Stimulated activated CD4-positive, alpha-beta T cell treated with anti-CD3 and anti-CD28 coated beads, Interleukin-15, amount 100 ng/mL, for 48 hours (primary cell): Measurements from ENCODE around the gene CCR7.
A peak's percentile ranks its signal among the peaks of the same experiment; 100 is the strongest.

ENCODE experiments used
- DNase-seq, 2 donors: peaks; one replicate each; pipeline ENCODE4 v3.0.0-alpha.2; 2020; ENCODE audit warnings: low read depth in 2 of 2

CCR7 gene, protein sequence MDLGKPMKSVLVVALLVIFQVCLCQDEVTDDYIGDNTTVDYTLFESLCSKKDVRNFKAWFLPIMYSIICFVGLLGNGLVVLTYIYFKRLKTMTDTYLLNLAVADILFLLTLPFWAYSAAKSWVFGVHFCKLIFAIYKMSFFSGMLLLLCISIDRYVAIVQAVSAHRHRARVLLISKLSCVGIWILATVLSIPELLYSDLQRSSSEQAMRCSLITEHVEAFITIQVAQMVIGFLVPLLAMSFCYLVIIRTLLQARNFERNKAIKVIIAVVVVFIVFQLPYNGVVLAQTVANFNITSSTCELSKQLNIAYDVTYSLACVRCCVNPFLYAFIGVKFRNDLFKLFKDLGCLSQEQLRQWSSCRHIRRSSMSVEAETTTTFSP

DNA sequence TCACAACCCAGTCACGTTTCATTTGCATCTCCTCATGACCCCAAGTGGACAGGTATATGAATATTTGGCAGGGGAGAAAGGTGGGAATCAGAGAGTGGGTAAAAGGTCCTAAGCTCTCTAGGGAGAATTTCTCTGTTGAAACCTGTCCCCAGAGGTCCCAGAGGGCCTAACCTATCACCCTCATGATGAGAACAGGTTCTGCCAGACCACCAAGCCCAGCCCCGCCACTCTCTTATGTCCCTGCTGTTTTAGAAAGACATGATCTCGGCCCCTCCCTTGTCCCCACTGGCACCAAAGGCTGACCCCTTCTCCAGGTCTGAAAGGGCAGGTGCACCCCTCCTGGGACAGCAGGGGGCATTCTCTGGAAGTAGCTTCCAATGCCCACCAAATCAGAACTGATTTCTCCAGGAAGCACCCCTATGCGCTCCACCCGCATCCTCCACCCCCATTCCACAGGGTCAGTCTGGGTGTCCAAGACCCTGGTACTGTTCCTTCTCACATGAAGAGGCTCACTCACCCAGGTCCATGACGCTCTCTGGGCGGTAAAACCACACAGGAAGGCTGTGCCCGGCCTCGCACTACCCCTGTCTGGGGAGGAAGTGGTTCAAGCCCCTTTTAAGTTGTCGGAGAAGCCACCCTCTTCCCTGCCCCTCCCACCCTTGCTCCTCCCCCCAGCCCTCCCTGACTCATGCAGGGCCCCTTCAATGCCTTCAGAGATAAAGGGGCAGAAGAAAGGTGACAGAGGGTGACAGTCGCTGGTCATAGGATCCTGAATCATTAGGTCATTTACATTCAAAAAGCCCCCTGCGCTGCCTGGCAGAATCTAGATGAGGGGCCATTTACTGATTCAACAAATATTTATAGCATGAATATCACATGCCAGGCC, at the start of gene CCR7:
TSS of gene CCR7 (minus strand) at position 590 of the 886 bp plus-strand sequence. CDS start at position 527, 63 bp downstream.
- peak; percentile 77 to 78 for DNase-seq

DNA sequence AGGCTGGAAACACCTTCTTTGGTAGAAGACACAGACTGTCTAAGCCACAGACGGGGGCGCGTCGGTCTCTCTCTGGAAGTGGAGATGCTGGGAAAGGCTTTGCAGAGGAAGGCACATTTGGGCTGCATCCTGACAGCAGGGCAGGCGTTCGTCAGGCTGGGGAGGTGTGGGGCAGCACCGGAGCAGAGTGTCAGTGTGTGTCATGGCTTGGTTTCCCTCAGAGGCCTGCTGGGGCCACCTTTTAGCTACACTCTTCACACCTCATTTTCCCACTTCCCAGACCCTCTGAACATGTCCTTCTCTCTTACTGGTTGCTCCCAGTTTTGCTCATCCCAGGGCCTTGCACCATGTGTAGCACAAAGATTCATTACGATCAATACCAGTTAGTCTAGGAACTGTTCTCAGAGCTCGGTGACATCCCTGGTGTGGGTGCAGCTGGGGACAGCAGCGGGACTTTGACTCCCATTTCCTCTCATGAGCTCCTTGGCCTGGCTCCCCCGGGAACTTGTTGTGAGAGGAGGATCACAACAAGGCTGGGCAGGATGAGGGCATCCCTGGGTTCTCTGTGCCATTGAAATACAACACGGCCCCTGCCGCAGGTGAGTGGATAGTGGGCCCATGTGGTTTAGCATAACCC, 49.3 kb upstream of the CCR7 start:
- DNase-seq: no peak

DNA sequence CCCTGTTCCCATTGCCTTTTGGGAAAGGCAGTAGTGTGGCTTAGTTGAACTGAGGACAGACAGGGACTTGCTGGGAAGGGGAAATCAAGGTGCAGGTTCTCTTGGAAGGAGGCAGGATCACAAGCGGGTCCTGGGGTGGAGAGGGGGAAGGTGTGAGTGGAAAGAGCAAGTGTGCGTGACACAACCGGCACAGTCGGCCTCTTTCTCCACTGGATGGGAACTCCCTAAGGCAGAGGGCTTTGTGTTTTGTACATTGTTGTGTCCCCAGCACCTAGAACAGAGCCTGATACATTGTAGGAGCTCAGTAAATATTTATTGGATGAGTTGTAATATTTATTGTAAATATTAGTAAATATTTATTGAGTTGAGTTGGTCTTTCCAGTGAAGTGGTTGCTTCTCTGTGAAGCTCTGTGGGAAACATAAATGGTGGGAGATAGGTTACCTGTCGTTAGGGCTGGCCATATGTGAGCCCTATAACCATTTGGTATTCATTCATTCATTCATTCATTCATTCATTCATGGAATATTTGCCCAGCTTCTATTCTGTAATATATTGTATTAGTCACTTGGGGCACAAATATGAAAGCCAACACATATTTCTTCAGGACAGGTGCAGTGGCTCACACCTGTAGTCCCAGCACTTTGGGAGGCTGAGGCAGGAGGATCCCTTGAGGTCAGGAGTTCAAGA, 48.3 kb upstream of the CCR7 start:
- DNase-seq: no peak

DNA sequence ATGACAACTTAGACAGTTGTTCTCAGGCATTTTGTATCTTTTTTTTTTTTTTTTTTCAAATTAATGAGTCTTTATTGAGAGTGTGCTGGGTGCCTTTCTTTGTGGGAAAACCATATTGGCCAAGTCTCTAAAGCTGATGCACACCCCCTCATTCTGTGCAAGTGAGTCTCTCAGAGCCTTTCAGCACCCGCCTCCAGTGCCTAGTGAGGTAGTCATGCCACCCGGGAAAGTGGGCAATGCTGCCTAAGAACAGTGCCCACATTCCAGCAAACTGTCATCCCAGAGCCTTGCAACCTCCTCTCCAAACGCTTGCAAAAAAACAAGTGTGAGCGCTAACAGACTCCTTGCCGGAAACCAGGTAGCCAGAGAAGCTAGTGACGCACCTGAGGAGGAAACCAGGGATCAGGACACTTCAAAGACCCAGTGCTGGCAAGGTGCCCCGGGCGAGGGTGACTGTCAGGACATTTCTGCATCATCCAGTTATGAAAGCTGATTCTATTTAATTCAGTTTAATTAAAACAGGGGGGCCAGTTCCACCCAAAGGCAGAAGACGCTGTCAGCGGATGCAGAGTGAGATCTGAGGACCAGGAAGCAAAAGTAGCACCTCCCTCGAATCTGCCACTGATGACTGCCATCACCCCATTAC, 47.5 kb upstream of the CCR7 start:
- DNase-seq: peak in 1 of 2 donors; percentile 47

DNA sequence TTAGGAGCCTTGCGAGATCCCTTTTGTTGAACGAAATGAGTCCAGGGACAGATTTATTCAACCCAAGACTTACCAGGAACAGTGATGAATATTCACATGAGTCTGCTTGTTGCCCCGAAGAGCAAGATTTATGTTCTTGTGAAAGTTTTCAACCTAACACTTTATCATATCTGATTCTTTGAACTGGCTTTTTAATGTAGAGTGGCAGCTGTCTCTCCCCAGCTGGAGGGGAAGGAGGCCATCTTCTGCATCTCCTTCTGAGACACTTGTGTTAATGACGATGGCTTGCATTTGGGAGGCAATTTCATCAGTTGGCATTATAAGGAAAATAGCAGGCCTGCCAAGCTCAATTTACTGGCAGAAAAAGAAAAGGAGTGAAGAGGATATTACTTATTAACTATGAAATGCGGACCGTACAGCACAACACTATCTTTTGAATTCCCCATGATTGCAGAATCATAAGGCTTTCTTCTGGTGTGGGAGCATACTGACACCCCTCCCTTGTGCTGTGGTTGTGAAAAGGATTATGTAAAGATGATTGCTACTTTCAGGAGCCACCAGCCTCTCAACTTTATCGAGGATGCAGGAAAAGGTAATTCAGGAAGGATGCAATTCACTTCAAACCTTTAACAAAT, 46.7 kb upstream of the CCR7 start:
- no peak for DNase-seq

DNA sequence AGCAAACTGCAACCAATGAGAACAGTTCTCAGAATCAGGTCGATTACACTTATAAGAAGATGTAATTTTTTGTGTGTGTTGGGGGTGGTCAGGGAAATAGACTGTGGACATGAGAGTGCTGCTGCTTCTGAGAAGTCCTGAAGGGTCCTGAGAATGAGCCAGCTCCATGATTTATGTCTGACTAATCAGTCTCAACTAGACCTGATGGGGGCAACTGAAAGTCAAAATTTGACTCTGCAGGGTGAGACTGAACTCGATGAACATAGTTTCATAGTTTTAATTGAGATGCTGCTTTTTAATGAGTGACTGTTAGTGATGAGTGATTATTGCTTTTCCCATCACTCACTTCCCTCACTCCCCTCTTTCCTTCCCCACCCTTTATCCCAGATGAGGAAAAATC, 45.1 kb upstream of the CCR7 start:
- DNase-seq: no peak

DNA sequence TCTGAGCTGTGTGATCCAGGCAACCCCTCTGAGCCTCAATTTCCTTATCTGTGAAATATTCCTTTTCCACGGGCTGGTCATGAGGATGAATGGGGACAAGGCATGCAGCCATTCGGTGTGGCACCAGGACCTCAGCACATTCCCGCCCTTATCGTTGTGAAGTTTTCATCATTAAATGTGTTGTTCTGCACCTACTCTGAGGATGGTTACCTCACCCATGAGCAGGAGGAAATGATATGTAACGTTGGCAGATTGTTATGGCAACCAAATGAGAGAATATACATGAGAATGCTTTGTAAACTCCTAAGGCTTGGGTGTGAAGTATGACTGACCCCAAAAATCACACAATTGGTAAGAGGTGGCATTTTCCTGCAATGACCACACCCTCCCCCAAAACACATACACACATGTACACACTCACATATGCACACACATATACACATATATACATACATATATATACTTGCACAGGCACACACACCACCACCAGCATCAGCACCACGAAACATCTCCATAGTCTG, 42.8 kb upstream of the CCR7 start:
- DNase-seq: no peak

DNA sequence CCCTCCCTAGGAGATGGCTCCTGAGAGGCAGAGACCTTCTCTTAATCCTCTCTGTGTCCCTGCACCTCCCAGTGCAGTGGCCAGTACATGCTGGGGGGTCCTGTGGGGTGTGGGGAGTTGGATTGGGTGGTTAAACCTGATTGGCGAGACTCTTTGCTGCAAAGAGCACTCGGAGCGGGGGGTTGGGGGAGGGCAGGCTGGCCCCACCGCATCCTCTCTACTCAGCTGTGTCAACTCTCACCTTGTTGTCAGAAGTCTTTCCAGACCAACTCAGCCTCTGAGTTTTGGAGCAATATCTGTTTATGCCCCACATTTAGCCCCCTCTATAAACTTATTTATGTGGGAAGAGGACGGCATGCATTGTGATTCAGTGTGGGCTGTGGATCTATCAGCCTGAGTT, 42.4 kb upstream of the CCR7 start:
- DNase-seq: no peak

DNA sequence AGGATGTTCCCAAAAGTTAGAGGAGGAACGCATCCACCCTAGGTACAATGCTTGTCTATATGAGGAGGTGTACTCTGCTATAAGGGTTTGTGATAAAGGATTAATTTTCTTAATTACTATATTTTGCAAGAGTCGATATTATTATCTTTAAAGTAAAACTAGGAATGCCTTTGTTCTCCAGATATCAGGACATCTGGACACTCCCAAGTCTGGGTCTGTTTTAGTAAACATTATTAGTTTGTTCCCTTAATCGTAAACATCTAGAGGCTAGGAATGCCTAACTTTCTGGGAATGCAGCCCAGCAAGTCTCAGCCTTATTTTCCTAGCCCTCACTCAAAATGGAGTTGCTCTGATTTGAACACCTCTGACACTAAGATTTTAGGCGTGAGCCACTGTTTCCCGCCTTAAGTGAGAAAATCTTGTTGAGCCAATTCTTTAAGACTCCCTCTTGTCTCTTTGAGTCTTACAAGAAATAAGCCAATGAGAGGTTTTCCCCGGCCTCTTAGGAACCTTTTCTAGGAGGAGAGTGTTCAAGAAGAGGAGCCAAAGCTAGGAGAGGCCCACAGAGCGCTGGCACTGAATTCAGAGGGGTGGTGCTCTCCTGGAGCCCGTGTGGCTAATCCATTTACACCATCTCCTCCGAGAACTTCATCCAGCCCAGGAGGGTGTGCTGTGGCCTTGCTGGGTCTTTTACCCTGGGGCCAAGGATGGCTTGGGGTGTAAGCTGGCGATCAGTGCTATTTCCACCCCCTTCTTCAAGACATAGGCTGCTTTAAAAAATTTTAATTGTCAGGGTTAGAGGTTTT, 41.5 kb upstream of the CCR7 start:
- no peak for DNase-seq

DNA sequence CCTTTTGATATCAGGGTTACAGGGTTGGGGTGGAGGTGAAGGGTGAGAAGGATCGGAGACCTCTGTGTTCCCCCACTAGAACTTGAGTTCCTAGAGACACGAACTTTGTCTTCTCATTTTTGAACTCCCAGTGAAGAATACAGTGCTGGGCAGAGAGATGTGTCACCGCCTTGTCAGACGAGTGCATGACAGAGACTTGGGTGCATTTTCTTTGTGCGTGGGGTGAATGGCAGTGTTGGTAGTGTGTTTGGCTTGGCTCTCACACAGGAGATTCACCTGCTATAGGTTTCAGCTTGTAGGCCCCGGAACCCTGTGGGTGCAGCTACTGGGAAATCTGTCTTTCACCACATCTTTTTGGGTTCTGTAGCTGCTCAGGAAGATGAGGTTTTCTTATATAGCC, 40.0 kb upstream of the CCR7 start:
- DNase-seq: peak; percentile 64 to 71

DNA sequence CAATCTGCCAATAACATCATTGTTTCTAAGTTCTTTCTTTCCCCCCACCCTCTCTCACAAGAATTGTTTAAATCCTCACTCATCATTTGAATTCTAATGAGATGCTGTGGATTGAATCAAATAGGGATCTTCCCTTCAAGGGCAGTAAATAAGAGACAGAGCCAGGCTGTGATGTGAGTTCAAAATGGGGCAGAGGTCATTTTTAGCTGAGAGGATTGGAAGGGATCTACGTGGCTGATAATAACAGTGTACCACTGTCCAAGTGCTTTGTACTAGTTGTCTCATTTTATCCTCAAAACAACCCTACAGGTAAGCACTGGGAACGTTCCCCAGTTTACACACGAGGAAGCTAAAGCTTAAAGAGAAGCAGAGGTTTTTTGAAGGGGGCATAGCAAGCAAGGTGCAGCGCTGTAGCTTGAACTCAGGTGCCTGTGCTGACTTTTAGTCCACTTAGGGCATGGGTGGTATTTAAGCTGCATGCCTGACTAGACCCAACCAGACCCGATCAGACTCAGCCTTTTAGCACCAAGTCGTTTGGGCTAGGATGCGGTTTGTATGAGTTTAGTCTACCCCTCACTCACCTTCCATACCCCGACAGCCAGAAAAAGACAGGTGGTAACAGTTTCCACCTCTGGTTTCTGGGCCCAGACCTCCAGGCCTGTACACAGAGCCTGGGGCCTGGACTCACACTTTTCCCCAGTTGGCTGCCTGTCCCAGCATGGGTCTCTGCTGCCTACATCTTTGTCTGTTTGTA, 39.2 kb upstream of the CCR7 start:
- no peak for DNase-seq

DNA sequence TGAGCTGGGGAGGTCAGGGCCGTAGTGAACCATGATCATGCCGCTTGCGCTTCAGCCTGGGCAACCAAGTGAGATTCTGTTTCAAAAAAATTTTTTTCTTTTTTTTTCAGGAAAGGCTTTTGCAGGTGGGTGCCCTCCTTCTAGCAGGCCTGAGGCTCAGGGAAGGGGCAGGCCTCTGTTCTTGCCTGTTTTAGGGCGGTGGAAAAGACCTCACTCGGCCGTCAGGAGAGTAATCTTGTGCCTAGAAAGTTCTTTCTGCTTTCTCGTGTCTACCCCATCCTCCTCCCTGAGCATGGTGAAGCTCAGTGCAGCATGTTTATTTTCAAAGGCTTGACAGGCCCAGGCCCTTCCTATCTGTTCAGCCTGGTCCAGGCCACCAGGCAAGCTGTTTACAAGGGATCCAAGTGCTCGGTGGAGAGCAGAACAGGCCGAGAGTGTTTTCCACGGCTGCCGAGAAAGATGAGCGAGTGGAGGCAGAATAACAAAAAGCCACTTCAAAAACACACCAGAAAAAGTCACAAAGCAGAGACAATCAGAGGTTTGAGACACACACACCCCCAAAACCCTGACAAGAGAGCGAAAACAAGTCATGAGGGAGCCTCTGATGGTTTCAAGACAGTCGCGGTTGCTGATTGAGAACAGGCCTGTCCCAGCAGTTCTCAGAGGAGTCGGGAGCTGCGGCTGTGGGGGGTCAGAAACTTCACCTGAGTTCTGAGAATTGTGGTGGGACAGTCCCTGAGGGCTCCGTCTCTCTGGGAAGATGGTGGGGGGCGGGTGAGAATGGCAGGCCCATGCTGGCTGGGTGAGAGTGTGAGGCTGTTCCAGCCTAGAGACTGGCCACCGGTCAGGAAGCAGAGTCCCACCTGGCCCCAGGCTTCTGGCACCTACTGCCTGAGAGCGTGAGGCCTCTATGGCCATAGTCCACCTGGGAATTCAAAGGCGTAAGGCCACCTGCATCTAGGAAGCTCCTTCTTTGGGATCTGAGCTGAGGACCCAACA, 37.5 kb upstream of the CCR7 start:
- DNase-seq: peak; percentile 74 to 75

DNA sequence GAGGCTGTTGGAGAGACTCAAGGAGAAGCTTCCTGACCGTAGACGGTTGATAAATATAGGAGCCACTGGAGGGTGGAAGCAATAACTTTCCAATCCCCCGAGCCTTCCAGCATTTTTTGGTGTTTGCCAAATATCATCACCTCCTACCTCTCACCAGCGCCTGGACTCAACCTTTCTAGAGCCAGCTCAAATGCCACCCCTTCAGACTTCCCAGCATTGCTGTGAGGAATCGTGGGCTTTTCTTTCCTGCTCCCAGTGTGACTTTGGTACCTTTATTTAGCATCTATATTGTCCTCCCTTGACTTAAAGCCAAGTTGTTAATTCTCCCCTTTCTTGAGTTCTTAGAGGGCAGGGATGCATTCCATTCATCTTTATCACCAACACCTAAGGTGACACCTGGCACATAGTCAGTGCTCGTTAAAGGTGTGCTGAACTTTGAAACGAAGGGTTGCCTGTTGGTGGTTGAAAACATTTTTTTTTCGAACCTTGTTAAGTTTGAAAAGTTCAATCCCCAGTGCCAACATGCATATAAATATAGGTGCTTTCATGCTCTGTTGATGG, 35.3 kb upstream of the CCR7 start:
- DNase-seq: no peak

DNA sequence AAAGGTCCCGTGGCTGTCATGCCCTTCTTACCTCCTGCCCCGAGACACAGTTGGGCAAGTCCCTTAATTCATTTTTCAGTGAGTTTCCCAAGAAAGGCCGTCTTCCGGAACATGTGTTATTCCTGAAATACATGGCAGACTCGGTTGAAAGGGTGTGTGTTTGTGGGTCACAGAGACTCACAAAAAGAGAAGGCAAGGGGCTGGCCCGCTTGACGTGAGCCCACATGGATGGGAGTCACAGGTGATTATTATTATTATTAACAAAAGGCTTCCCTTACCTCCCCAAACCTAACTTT, 34.1 kb upstream of the CCR7 start:
- DNase-seq: no peak

DNA sequence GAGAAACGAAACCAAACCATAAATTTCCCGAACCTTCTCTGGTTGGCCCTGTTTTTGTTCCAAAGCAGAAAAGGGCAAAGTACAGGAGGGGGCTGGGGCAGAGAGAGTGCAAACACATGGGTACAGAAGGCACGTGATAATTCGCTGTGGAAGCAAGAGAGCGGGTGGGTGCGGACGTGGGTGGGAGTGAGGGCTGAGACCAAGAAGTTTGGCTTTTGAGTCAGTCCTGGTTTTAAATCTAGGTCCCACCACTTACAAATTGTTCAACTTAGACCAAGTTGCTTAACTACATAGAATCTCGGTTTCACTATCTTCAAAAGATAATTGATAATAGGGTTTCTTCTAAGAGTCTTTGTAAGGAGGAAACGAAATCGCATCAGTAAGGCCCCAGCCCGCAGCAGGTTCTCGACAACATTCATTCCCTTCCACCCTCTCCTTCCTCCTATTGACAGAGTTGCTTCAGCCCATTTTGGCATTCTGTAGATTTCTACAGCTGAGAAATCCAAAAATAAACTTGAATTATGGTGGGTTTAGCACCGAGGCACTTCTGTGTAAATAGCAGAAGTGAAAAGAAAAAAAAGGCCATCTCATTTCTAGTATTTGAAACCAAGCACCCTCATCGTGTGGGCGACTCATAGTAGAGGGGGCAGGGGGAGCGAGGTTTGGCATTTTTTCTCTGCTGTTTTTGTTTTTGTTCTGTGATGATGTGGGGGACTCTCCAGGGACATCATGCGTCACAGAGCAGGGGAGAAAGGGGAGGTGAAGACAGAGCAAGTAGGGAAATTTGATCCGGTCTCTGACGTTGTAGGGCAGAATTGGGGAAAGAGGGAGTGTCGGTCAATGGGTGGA, 33.6 kb upstream of the CCR7 start:
- peak; percentile 77 to 79 for DNase-seq

DNA sequence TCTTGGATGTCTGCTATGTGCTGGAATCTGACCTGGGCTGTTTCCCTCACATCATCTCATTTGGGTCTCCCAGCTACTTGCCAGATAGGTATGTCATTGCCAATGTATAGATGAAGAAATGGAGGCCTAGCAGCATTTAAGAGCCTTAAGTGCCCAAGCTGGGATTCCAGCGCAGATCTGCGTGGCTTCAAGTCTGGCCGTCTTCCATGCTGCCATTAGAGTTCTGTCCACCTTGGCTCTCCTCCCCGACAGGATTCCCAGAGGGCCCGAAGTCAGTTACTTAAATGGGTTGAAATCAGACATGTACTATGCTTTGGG, 33.0 kb upstream of the CCR7 start:
- DNase-seq: no peak
